ENCODE data around the gene ATG12.

The ATG12 gene

DNA sequence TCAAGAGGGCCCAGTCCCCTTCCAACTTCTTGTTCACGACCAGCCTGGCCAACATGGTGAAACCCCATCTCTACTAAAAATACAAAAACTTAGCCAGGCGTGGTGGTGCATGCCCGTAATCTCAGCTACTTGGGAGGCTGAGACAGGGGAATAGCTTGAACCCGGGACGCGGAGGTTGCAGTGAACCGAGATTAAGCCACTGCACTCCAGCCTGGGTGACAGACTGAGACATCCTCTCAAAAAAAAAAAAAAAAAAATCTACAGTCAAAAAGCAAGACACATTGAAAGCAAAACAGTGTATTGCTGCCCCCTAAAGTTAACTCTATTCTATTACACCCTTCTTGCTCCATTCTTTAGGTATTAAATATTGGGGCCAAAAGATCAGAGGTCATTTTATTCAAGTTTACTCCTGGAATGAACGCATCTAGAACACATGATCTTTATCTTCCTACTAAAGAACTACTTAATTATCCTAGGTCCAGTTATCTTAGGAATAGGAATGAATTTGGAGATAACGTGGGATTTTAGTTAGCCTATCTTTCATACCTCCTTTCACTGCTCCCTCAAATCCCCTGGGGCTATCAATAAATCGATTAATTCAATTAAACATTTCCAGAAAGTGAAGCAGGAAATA lies 2.4 kb downstream of the ATG12 start:
- no peaks in the 10 kb centered on the region for H3K9me3 ChIP-seq (ENCODE audit: low read length)
- H3K9ac ChIP-seq (ENCODE audit: low read length), result peak overlapping the region; percentile 77
- H4K20me1 ChIP-seq (ENCODE audit: insufficient read depth, low read length), result 0 out of 2 replicates have a peak, but pooled peaks cover 4% of the 10 kb centered on the region
- no peaks in the 10 kb centered on the region for H3K9me2 ChIP-seq (ENCODE audit: low read depth, low read length)
- H3F3A ChIP-seq (ENCODE audit: insufficient read depth, low read length), result no peaks in the 10 kb centered on the region; the same call in 1 of the 2 replicates
- H3K79me2 ChIP-seq (ENCODE audit: insufficient read depth, low read length), result peaks cover 43% of the 10 kb centered on the region
- H3K4me1 ChIP-seq (ENCODE audit: insufficient read depth, low read length, severe bottlenecking), result peaks cover 43% of the 10 kb centered on the region
- H3K4me2 ChIP-seq (ENCODE audit: low read length), result peak overlapping the region; percentile 99
- no peak overlapping the region for H2AFZ ChIP-seq (ENCODE audit: low read length)
- H3K27ac ChIP-seq (ENCODE audit: low read depth, low read length, poor library complexity, severe bottlenecking), result no peak overlapping the region
- H3K4me3 ChIP-seq (ENCODE audit: low read depth, low read length, poor library complexity, severe bottlenecking), result peak overlapping the region; percentile 70
- TF ChIP-seq EZH2 (IDR thresholded peaks at IDR 0.05; ENCODE audit: borderline replicate concordance, low read length), result no peak
- TF ChIP-seq, protein P1, sequence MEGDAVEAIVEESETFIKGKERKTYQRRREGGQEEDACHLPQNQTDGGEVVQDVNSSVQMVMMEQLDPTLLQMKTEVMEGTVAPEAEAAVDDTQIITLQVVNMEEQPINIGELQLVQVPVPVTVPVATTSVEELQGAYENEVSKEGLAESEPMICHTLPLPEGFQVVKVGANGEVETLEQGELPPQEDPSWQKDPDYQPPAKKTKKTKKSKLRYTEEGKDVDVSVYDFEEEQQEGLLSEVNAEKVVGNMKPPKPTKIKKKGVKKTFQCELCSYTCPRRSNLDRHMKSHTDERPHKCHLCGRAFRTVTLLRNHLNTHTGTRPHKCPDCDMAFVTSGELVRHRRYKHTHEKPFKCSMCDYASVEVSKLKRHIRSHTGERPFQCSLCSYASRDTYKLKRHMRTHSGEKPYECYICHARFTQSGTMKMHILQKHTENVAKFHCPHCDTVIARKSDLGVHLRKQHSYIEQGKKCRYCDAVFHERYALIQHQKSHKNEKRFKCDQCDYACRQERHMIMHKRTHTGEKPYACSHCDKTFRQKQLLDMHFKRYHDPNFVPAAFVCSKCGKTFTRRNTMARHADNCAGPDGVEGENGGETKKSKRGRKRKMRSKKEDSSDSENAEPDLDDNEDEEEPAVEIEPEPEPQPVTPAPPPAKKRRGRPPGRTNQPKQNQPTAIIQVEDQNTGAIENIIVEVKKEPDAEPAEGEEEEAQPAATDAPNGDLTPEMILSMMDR (IDR thresholded peaks at IDR 0.05; ENCODE audit: low read length), result peak; percentile 62
- H3K36me3 ChIP-seq (ENCODE audit: insufficient read depth, low read length), result peaks cover 48% of the 10 kb centered on the region
- H3K27me3 ChIP-seq (ENCODE audit: insufficient read depth, low read length), result no peaks in the 10 kb centered on the region

DNA sequence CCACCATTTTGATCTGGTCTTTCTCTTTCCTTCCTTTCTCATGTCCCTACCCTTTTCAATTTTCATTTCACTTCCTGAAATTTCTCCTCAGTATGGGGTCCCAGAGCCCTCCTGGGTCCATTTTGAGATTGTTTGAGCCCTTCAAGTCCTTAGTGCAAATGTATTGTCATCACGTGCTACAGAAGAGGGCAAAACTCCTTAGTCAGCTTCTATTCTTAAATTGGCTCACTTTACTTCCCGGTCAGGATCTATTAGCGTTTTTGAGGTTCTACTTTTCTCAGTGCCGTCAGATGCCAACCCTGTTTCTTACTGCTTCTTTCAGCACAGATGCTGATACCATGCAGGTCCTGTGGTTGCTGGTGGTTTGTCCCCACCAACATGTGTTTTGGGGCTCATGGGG lies 5.9 kb downstream of the ATG12 start:
- H3K9ac ChIP-seq (ENCODE audit: low read length), result no peak overlapping the region
- no peak overlapping the region for H3K27ac ChIP-seq (ENCODE audit: low read depth, low read length, poor library complexity, severe bottlenecking)
- H3K79me2 ChIP-seq (ENCODE audit: insufficient read depth, low read length), result peaks cover 31% of the 10 kb centered on the region
- H3K9me2 ChIP-seq (ENCODE audit: low read depth, low read length), result no peaks in the 10 kb centered on the region
- peaks cover 24% of the 10 kb centered on the region for H3K4me1 ChIP-seq (ENCODE audit: insufficient read depth, low read length, severe bottlenecking)
- no peaks in the 10 kb centered on the region for H3K27me3 ChIP-seq (ENCODE audit: insufficient read depth, low read length)
- peaks cover 75% of the 10 kb centered on the region for H3K36me3 ChIP-seq (ENCODE audit: insufficient read depth, low read length)
- no peak overlapping the region for H2AFZ ChIP-seq (ENCODE audit: low read length)
- no peak overlapping the region for H3K4me3 ChIP-seq (ENCODE audit: low read depth, low read length, poor library complexity, severe bottlenecking)
- H3K4me2 ChIP-seq (ENCODE audit: low read length), result no peak overlapping the region
- 0 out of 2 replicates have a peak, but pooled peaks cover 4% of the 10 kb centered on the region for H4K20me1 ChIP-seq (ENCODE audit: insufficient read depth, low read length)
- no peak for TF ChIP-seq EZH2 (IDR thresholded peaks at IDR 0.05; ENCODE audit: borderline replicate concordance, low read length)
- TF ChIP-seq, protein P1 (IDR thresholded peaks at IDR 0.05; ENCODE audit: low read length), result no peak
- peaks cover 6% of the 10 kb centered on the region; the same call in 1 of the 2 replicates for H3F3A ChIP-seq (ENCODE audit: insufficient read depth, low read length)
- H3K9me3 ChIP-seq (ENCODE audit: low read length), result no peaks in the 10 kb centered on the region

DNA sequence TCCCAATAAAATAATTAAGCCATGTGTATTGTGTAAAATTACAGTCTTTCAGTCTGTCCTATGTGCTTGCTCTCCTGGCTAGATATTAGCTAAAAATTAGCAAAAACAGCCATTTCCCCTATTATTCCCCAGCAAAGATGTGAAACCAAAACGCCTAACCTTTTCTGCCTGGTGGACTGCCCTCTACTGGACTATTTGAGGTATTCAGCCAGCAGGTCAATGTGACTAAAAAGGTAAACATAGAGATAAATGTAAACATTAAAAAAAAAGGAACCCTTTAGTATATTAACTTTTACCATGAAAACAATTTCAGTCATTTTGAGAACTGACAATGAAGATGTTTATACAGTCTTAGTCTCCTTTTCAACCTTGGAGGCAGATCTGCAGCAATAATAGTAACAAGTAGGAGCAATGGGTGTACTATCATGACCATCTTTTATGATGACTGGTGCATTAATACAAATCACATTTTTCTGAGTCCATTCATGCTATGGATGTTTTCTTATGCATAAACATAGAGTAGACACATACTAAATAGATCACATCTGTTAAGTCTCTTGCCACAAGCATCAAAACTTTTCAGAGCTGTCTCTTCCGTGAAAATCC lies 10.1 kb downstream of the ATG12 start:
- H3K4me2 ChIP-seq (ENCODE audit: low read length), result no peak overlapping the region
- H3K4me1 ChIP-seq (ENCODE audit: insufficient read depth, low read length, severe bottlenecking), result no peaks in the 10 kb centered on the region
- no peak for TF ChIP-seq EZH2 (IDR thresholded peaks at IDR 0.05; ENCODE audit: borderline replicate concordance, low read length)
- TF ChIP-seq, protein P1 (IDR thresholded peaks at IDR 0.05; ENCODE audit: low read length), result peak; percentile 81
- no peak overlapping the region for H3K9ac ChIP-seq (ENCODE audit: low read length)
- H3K9me2 ChIP-seq (ENCODE audit: low read depth, low read length), result no peaks in the 10 kb centered on the region
- no peaks in the 10 kb centered on the region for H3K79me2 ChIP-seq (ENCODE audit: insufficient read depth, low read length)
- no peak overlapping the region for H3K27ac ChIP-seq (ENCODE audit: low read depth, low read length, poor library complexity, severe bottlenecking)
- H3K4me3 ChIP-seq (ENCODE audit: low read depth, low read length, poor library complexity, severe bottlenecking), result no peak overlapping the region
- peaks cover 6% of the 10 kb centered on the region; the same call in 1 of the 2 replicates for H3F3A ChIP-seq (ENCODE audit: insufficient read depth, low read length)
- no peaks in the 10 kb centered on the region for H3K9me3 ChIP-seq (ENCODE audit: low read length)
- H3K27me3 ChIP-seq (ENCODE audit: insufficient read depth, low read length), result no peaks in the 10 kb centered on the region
- H2AFZ ChIP-seq (ENCODE audit: low read length), result no peak overlapping the region
- H4K20me1 ChIP-seq (ENCODE audit: insufficient read depth, low read length), result no peaks in the 10 kb centered on the region
- peaks cover 73% of the 10 kb centered on the region for H3K36me3 ChIP-seq (ENCODE audit: insufficient read depth, low read length)

Data from OCI-LY1 (cell line).